K562 (cell line): ENCODE results near the gene RFC2. TPM values are rescaled to one million over a fixed set of nuclear protein-coding genes. Genes with fewer than 3 reads are reported as not detected.
A peak's percentile ranks its signal among the peaks of the same experiment; 100 is the strongest.

ENCODE experiments used
- ARHGAP35 ChIP-seq: fragments of 450-650 bp; IDR thresholded peaks from 2 replicates; pipeline ENCODE4 v1.6.1; 2018; ENCODE audit not compliant: partially characterized antibody
- BACH1 ChIP-seq: fragments of 200-800 bp; sonication (Bioruptor generic); IDR thresholded peaks from 2 replicates; pipeline ENCODE4 v1.6.1; 2016; ENCODE audit warnings: missing genetic modification characterization, missing compliant biosample characterization
- BMI1 ChIP-seq: fragments of 150-350 bp; IDR thresholded peaks from 2 replicates; pipeline ENCODE4 v1.6.1; 2014; ENCODE audit warnings: low read length
- BRD9 ChIP-seq: fragments of 450-650 bp; IDR thresholded peaks from 2 replicates; pipeline ENCODE4 v1.6.1; 2018; ENCODE audit warnings: low read depth; ENCODE audit not compliant: partially characterized antibody
- CEBPZ ChIP-seq: fragments of 150-350 bp; IDR thresholded peaks from 2 replicates; pipeline ENCODE4 v1.6.1; 2014; ENCODE audit warnings: low read depth, mild to moderate bottlenecking, low read length, borderline replicate concordance
- CHCHD3 ChIP-seq: fragments of 250-450 bp; sonication (Bioruptor Pico); IDR thresholded peaks from 2 replicates; pipeline ENCODE4 v2.1.2; 2022; ENCODE audit warnings: mild to moderate bottlenecking
- CHD2 ChIP-seq: IDR thresholded peaks from 2 replicates; pipeline ENCODE4 v1.6.1; 2011; ENCODE audit warnings: low read depth, low read length
- DEAF1 ChIP-seq: fragments of 450-650 bp; formaldehyde crosslinking; IDR thresholded peaks from 2 replicates; pipeline ENCODE4 v1.4.0; 2020; ENCODE audit warnings: mild to moderate bottlenecking, moderate library complexity
- EP400 ChIP-seq: fragments of 450-650 bp; IDR thresholded peaks from 2 replicates; pipeline ENCODE4 v1.6.1; 2017; ENCODE audit warnings: antibody characterized with exemption, mild to moderate bottlenecking, moderate library complexity
- FIP1L1 ChIP-seq: fragments of 200-400 bp; formaldehyde crosslinking; IDR thresholded peaks from 2 replicates; pipeline ENCODE4 v1.6.1; 2018; ENCODE audit warnings: mild to moderate bottlenecking, low read depth, low read length; ENCODE audit not compliant: poor library complexity, severe bottlenecking
- FUS ChIP-seq: fragments of 200-400 bp; formaldehyde crosslinking; optimal IDR thresholded peaks from 2 replicates; pipeline ENCODE3; 2017; ENCODE audit warnings: low read depth, low read length
- HOXB6 ChIP-seq: fragments of 250-450 bp; sonication (Bioruptor Pico); IDR thresholded peaks from 2 replicates; pipeline ENCODE4 v1.5.1; 2022; ENCODE audit warnings: mild to moderate bottlenecking, borderline replicate concordance
- NCOA6 ChIP-seq: fragments of 450-650 bp; IDR thresholded peaks from 2 replicates; pipeline ENCODE4 v1.6.1; 2017; ENCODE audit warnings: mild to moderate bottlenecking
- POLR2AphosphoS2 ChIP-seq: IDR thresholded peaks from 2 replicates; pipeline ENCODE4 v1.6.1; 2012; ENCODE audit warnings: low read length, improper control_type of control experiment
- POU5F1 ChIP-seq: fragments of 150-350 bp; IDR thresholded peaks from 2 replicates; pipeline ENCODE4 v1.6.1; 2014; ENCODE audit warnings: borderline replicate concordance, low read length, low read depth, mild to moderate bottlenecking; ENCODE audit not compliant: partially characterized antibody
- PYGO2 ChIP-seq: fragments of 450-650 bp; IDR thresholded peaks from 2 replicates; pipeline ENCODE4 v1.6.1; 2016; ENCODE audit warnings: mild to moderate bottlenecking, missing genetic modification characterization, moderate library complexity, missing compliant biosample characterization
- RBBP5 ChIP-seq: fragments of 200-600 bp; sonication (generic); IDR thresholded peaks from 2 replicates; pipeline ENCODE4 v1.6.1; 2012; ENCODE audit warnings: borderline replicate concordance, mild to moderate bottlenecking, low read length, control low read depth, inconsistent platforms; ENCODE audit not compliant: insufficient read depth, poor library complexity, severe bottlenecking
- SMAD1 ChIP-seq: fragments of 150-350 bp; IDR thresholded peaks from 2 replicates; pipeline ENCODE4 v1.6.1; 2014; ENCODE audit warnings: low read length, low read depth; ENCODE audit not compliant: partially characterized antibody
- SRSF7 ChIP-seq: fragments of 200-400 bp; formaldehyde crosslinking; optimal IDR thresholded peaks from 2 replicates; pipeline ENCODE3; 2017; ENCODE audit warnings: mild to moderate bottlenecking, low read depth, low read length
- ZNF146 ChIP-seq: IDR thresholded peaks from one replicate; pipeline ENCODE4 v1.6.1; 2018; ENCODE audit warnings: missing compliant biosample characterization; ENCODE audit not compliant: unreplicated experiment
- ZNF445 ChIP-seq: fragments of 250-450 bp; sonication (Bioruptor Pico); IDR thresholded peaks from 2 replicates; pipeline ENCODE4 v1.4.0; 2020; ENCODE audit warnings: low read depth, mild to moderate bottlenecking, moderate library complexity
- polyA plus RNA-seq, 8 experiments: library from polyadenylated mRNA; depleted of rRNA in 4 of 8; stranded (reverse) in 5 of 8; unstranded in 3 of 8; fragments of >200 nt; fragmentation: Nextera tagmentation in 2 of 8; fragmentation: Illumina TruSeq in 1 of 8; extraction: Ambion mirVana in 2 of 8; extraction: Trizol in 1 of 8; gene quantifications; 2 replicates each; pipeline versions ENCODE4 v1.2.1 to v1.2.3, GENCODE V29; 2011 to 2014; ENCODE audit warnings: inconsistent platforms in 1 of 8, missing spikeins in 1 of 8
- total RNA-seq, 7 experiments: library from RNA; depleted of rRNA in 6 of 7; stranded (reverse); fragments of >200 nt in 6 of 7; fragmentation: Illumina TruSeq in 2 of 7; extraction: Trizol in 2 of 7; gene quantifications; 2 replicates each; pipeline versions ENCODE4 v1.2.1 to v1.2.3, GENCODE V29; 2011 to 2021; ENCODE audit warnings: low replicate concordance in 1 of 7

RFC2 gene
- total and polyA plus RNA-seq, 9 of the 15 experiments (the other 6 are each of a cell fraction or from before 2014, with no cell fraction given), result 32.5 to 161 (median 102) TPM

- no peak for TF ChIP-seq RBBP5
- no peak for TF ChIP-seq CHCHD3 (CRISPR knock-in tag)
- TF ChIP-seq ZNF146, result no peak
- no peak for TF ChIP-seq HOXB6 (CRISPR knock-in tag)
- TF ChIP-seq BMI1, result no peak
- TF ChIP-seq SRSF7, result no peak
- no peak for TF ChIP-seq EP400
- no peak for TF ChIP-seq SMAD1
- no peak for TF ChIP-seq POU5F1
- TF ChIP-seq PYGO2, result no peak
- TF ChIP-seq NCOA6, result no peak
- TF ChIP-seq FIP1L1, result no peak
- no peak for TF ChIP-seq POLR2AphosphoS2
- no peak for TF ChIP-seq BACH1 (tag)
- TF ChIP-seq BRD9, result peak; percentile 67
- no peak for TF ChIP-seq CEBPZ
- no peak for TF ChIP-seq ARHGAP35
- no peak for TF ChIP-seq DEAF1 (CRISPR knock-in tag)
- TF ChIP-seq CHD2, result no peak
- no peak for TF ChIP-seq ZNF445 (CRISPR knock-in tag)
- no peak for TF ChIP-seq FUS
Measured at GRCh38 chr7:74272305-74273038, 18.3 kb upstream of the RFC2 start (continued).
